Dermis blood vessel endothelial cell (primary cell): Measurements from ENCODE around the gene ENGASE. TPM values are rescaled to one million over a fixed set of nuclear protein-coding genes. Genes with fewer than 3 reads are reported as not detected.

Experiments
- DNase-seq: peaks from one replicate; pipeline ENCODE4 v3.0.0; 2010
- total RNA-seq: library from RNA; depleted of rRNA; stranded (reverse); fragments of >200 nt; gene quantifications from 2 replicates; pipeline ENCODE4 v1.2.3, GENCODE V29; 2014

ENGASE gene
- total RNA-seq, 1 donor from 2014 or later: 19.6 TPM

DNA sequence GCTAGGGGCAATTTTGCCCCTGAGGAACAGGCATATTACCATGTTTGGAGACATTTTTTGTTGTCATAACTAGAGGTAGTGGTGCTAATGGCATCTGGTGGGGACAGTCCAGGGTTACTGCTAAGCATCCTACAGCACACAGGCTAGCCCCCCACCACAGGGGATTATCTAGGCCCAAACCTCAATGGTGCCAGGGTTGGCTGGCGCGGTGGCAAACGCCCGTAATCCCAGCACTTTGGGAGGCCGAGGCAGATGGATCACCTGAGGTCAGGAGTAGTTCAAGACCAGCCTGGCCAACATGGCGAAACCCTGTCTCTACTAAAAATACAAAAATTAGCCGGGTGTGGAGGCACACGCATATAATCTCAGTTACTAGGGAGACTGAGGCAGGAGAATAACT, 35.5 kb upstream of the ENGASE start:
- DNase-seq: no peak

GRCh38 chr17:79039886-79040285, 34.7 kb upstream of the ENGASE start:
- DNase-seq: no peak

DNA sequence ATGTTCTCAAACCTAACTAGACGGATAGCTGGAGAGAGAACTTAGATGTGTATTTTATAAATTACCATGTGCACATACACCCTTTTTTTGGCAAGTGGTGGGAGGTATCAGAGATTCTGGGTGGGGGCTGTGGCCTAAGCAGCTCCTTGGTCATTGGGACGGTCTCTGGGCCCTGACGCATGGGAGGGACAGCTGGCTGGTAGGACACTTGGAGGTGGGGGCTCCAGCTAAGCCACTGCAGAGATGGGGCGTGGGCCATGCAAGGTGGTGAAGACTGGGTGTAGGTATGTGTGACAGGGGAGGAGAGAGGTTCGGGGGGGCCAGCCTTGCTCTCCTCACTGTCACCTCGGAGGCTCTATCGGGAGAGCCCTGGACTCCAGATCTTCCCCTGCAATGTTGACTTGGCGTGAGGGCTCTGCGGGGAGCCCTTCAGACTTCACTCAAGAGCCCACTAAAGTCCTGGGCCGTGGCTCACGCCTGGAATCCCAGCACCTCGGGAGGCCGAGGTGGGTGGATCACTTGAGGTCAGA, 33.5 kb upstream of the ENGASE start:
- no peak for DNase-seq

- DNase-seq: no peak
Observed at GRCh38 chr17:79041723-79042420, 32.8 kb upstream of the ENGASE start.

- DNase-seq: peak; percentile 80
Observed at GRCh38 chr17:79042421-79043190, 32.0 kb upstream of the ENGASE start.

- DNase-seq: no peak
Observed at GRCh38 chr17:79043191-79043930, 31.3 kb upstream of the ENGASE start.

DNA sequence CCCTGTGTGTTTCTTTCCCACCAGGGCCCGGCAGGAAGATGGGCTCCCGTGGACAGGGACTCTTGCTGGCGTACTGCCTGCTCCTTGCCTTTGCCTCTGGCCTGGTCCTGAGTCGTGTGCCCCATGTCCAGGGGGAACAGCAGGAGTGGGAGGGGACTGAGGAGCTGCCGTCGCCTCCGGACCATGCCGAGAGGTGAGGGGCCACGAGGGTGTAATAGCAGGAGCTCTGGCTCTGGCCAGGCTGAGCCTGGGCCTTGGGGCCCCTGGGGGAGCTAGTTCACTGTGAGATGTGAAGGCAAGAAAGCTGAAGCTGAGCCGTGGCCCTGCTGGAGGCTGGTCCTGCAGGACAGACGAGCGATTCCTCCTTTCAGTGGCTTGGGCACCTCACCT, 30.7 kb upstream of the ENGASE start:
- DNase-seq: no peak

DNA sequence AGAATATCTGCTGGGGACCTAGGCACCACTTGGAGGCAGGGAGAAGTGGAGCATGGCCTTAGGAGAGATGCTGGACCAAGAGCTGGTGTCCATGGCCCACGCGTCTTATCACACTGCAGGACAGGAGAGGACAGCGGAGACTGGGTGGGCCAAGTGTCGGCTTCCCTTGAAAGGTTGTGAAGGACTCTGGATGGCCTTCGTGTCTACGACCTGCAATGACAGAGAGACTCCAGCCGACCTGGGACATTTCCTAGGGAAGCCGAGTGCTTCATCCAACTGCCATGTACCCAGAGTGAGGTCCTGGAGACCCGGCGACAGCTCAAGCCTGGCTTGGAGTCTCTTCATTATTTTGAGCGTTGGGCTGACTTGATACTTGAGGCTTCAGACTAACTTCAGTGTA, 30.2 kb upstream of the ENGASE start:
- no peak for DNase-seq

DNA sequence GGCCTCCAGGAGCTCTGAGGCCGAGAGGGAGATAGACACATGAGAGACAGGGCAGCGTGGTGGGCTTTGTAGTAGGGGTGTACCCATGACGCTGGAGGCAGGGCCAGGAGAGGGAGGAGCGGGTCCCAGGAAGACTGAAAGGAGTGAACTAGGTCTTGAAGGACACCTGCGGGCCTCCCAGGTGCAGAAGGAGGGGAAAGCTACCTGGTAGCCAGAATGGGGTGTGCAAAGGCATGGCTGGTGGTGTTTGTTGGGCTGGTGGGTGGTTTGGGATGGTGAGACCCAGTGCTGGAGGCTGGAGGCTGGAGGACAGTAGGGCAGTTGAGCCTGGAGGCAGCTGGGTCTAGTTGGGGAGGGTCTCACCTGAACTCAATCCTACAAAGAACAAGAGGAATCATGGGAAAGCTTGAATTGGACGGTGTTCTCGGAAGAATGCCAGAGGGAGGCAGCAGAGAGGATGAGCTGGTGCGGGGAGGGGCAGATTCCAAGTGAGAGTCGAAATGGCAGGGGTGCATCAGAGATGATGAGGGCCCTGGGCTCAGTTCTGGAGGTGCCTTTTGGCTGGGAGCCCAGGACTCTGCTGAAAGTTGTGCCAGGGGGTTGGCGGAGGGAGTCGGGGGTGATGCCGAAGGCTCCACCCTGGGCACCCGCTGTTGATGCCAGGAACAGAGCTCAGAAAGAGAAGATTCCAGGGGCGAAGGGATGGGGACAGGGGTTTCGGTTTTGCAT, 29.5 kb upstream of the ENGASE start:
- no peak for DNase-seq

- peak; percentile 86 for DNase-seq
Observed at GRCh38 chr17:79045842-79046196, 28.8 kb upstream of the ENGASE start.

GRCh38 chr17:79046197-79046915, 28.3 kb upstream of the ENGASE start:
- DNase-seq: no peak

- DNase-seq: no peak
Observed at GRCh38 chr17:79046916-79047280, 27.7 kb upstream of the ENGASE start.

DNA sequence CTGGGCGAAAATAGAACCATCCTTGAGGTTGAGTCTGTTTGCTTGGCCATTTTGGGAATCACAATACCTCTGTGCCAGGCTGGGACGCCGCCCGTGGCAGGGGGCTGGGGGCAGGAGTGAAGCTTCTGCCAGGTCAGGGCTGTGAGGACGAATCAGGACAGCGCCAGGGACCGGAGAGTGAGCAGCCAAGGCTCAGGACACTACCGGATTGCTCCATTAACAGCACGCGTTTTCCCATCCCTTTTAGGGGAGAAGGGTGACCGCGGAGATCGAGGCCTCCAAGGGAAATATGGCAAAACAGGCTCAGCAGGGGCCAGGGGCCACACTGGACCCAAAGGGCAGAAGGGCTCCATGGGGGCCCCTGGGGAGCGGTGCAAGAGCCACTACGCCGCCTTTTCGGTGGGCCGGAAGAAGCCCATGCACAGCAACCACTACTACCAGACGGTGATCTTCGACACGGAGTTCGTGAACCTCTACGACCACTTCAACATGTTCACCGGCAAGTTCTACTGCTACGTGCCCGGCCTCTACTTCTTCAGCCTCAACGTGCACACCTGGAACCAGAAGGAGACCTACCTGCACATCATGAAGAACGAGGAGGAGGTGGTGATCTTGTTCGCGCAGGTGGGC, 27.2 kb upstream of the ENGASE start:
- no peak for DNase-seq

- no peak for DNase-seq
Observed at GRCh38 chr17:79047923-79048825, 26.4 kb upstream of the ENGASE start.

GRCh38 chr17:79048826-79049755, 25.5 kb upstream of the ENGASE start:
- DNase-seq: no peak

DNA sequence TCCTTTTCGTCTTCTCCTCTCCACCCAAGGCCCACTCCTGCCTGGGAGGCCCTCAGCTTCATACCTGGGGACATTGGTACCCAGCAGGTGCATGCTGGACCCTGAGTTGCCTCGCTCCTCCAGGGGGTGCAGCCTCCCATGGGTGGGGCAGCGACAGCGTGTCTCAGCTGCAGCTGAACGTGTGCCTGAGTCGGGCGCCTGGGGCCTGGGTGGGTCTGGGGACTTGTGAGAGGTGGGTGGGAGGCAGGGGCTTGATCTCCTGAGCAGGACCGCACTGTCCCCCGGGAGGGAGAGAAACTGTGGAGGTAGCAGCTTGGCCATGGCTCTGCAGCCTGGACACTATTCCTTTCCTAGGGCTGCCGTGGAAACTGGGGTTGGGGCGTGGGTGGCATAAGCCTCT, 24.8 kb upstream of the ENGASE start:
- no peak for DNase-seq

DNA sequence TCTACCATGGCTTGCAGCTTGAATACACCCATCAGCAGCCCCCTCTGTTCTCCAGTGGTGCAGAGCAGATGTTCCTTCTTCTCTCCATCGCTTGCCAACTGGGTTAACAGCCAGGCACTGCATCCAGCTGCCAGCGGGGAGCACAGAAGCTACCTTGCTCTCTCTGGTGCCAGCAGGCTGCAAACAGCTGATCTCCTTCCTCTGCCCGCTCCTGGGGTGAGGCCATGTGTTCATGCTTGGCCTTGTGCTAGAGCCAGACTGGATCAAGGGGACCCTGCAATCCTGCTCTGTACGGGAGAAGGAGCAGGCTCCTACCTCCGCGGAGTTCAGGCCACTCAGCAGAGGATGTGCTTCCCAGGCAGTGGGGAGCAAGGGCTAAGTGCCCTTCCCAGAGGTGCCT, 24.1 kb upstream of the ENGASE start:
- no peak for DNase-seq

DNA sequence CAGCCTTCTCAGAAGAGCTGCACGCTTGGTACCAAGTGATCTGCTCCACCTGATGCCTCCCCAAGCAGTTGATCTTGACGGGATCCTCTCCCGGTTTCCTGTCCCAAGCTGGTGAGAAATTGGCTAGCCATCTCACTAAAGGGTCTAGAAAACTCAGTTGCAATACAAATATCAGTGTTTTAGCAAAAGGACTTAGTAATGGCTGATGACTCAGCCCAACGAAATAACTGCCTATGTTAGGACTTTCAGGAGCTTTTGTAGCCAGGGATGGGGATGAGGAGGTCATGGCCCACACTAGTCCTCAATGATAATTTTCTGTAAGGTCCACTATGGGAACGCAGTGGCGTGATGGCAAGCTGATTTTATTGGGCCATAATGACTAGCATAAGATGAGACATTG, 23.3 kb upstream of the ENGASE start:
- DNase-seq: no peak

- DNase-seq: no peak
Observed at GRCh38 chr17:79052131-79052530, 22.5 kb upstream of the ENGASE start.
